AG09309 (cell line): ENCODE measurements around the gene TNK1.

Experiments used
- DNase-seq: peaks from one replicate; pipeline ENCODE4 v3.0.0-alpha.2; 2010; ENCODE audit warnings: low read depth
- H3K4me3 ChIP-seq: 2 replicates; pipeline ENCODE4 v1.5.1; 2011; ENCODE audit warnings: mild to moderate bottlenecking, low read depth, low read length, moderate library complexity; ENCODE audit not compliant: control insufficient read depth
- TF ChIP-seq, protein P1 (sequence below): IDR thresholded peaks from 2 replicates; pipeline ENCODE4 v1.5.1; 2011; ENCODE audit warnings: mild to moderate bottlenecking, low read depth, low read length, inconsistent platforms; ENCODE audit not compliant: insufficient read depth, control insufficient read depth; ENCODE audit errors: missing control alignments

TNK1 gene

GRCh38 chr17:7438656-7439460 lies 58.0 kb downstream of the TNK1 start:
- no peak for DNase-seq
- no peak overlapping the region for H3K4me3 ChIP-seq
- TF ChIP-seq, protein P1, sequence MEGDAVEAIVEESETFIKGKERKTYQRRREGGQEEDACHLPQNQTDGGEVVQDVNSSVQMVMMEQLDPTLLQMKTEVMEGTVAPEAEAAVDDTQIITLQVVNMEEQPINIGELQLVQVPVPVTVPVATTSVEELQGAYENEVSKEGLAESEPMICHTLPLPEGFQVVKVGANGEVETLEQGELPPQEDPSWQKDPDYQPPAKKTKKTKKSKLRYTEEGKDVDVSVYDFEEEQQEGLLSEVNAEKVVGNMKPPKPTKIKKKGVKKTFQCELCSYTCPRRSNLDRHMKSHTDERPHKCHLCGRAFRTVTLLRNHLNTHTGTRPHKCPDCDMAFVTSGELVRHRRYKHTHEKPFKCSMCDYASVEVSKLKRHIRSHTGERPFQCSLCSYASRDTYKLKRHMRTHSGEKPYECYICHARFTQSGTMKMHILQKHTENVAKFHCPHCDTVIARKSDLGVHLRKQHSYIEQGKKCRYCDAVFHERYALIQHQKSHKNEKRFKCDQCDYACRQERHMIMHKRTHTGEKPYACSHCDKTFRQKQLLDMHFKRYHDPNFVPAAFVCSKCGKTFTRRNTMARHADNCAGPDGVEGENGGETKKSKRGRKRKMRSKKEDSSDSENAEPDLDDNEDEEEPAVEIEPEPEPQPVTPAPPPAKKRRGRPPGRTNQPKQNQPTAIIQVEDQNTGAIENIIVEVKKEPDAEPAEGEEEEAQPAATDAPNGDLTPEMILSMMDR: no peak
